ENCODE data around the gene CDK5RAP2. TPM values are rescaled to one million over a fixed set of nuclear protein-coding genes. Genes with fewer than 3 reads are reported as not detected.

CDK5RAP2 gene
- total and polyA plus RNA-seq, 9 of the 15 experiments (the other 6 are each of a cell fraction or from before 2014, with no cell fraction given), result 19.9 to 68.8 (median 42.2) TPM

GRCh38 chr9:120440791-120441190 is 139.2 kb downstream of the CDK5RAP2 start:
- ChIA-PET POLR2A (interaction anchor here (0.8 kb wide), 1 partner anchor 8 kb away, joined by 4 read pairs; no protein-coding TSS in a partner anchor), CTCF (ENCODE audit: low intra/inter-chr PET ratio) (no interaction called here)
- Histone ChIP-seq H3K27ac (ENCODE audit: extremely low read depth, low read depth, low read length) (no peak overlapping the region), H3K9me1 (ENCODE audit: control insufficient read depth, insufficient read depth, low read length) (peaks cover 3% of the 10 kb centered on the region), H2AFZ (ENCODE audit: low read depth, low read length) (no peak overlapping the region), H4K20me1 (replicated peaks; ENCODE audit: control insufficient read depth, insufficient read depth, low read length) (no peaks in the 10 kb centered on the region), H3K79me2 (ENCODE audit: control insufficient read depth, insufficient read depth, low read length) (no peaks in the 10 kb centered on the region), H3K4me2 (ENCODE audit: insufficient read depth, low read length) (no peak overlapping the region), H3K4me3 (no peak overlapping the region), H3K9ac (ENCODE audit: insufficient read depth in 1 of 2, low read depth in 2 of 2, low read length in 2 of 2) (no peak overlapping the region), H3K36me3 (ENCODE audit: control insufficient read depth, insufficient read depth, low read length) (peaks cover 88% of the 10 kb centered on the region; the same call in 2 of the 3 replicates), H3K4me1 (replicated peaks in 1 of 2; ENCODE audit: control insufficient read depth in 2 of 2, insufficient read depth in 2 of 2, low read length in 2 of 2) (no peaks in the 10 kb centered on the region; a peak in 1 of 5 replicates), H3K27me3 (ENCODE audit: control insufficient read depth in 2 of 2, insufficient read depth in 2 of 2, low read length in 2 of 2) (no peaks in the 10 kb centered on the region), H3K9me3 (replicated peaks; ENCODE audit: control insufficient read depth, insufficient read depth, low read depth, low read length) (no peaks in the 10 kb centered on the region)
- DNase-seq (ENCODE audit: extremely low read depth in 1 of 4, low spot score in 3 of 4) (no peak), FAIRE-seq (no peak), ATAC-seq (no peak)
- WGBS (ENCODE audit: insufficient coverage, low coverage, missing lambda C conversion rate), result 78% methylated on average over 1 of the region's 1 CpG
- intact Hi-C loops (cut with micrococcal nuclease) (no loop called here), in situ Hi-C loops (cut with MboI) (no loop called here)
- TF ChIP-seq NFRKB (IDR thresholded peaks at IDR 0.05; ENCODE audit: low read depth), result no peak
- TF ChIP-seq LARP7 (IDR thresholded peaks at IDR 0.05), result no peak
- BruUV-seq (replicated peaks), result no TSS peak

GRCh38 chr9:120439926-120440325 is 140.0 kb downstream of the CDK5RAP2 start:
- WGBS (ENCODE audit: insufficient coverage, low coverage, missing lambda C conversion rate), result 92% methylated on average over 1 of the region's 1 CpG
- intact Hi-C loops (cut with micrococcal nuclease) (no loop called here), in situ Hi-C loops (cut with MboI) (no loop called here)
- H3K36me3 ChIP-seq (ENCODE audit: control insufficient read depth, insufficient read depth, low read length), result peaks cover 87% of the 10 kb centered on the region; the same call in 2 of the 3 replicates
- no peaks in the 10 kb centered on the region for H3K79me2 ChIP-seq (ENCODE audit: control insufficient read depth, insufficient read depth, low read length)
- H3K9ac ChIP-seq (ENCODE audit: insufficient read depth in 1 of 2, low read depth in 2 of 2, low read length in 2 of 2), result no peak overlapping the region; a peak in 1 of 4 replicates
- no peak overlapping the region for H3K4me3 ChIP-seq
- H3K9me3 ChIP-seq (replicated peaks; ENCODE audit: control insufficient read depth, insufficient read depth, low read depth, low read length), result no peaks in the 10 kb centered on the region
- no peak overlapping the region for H3K27ac ChIP-seq (ENCODE audit: extremely low read depth, low read depth, low read length)
- H2AFZ ChIP-seq (ENCODE audit: low read depth, low read length), result no peak overlapping the region
- ChIA-PET POLR2A (no interaction called here), CTCF (ENCODE audit: low intra/inter-chr PET ratio) (no interaction called here)
- DNase-seq (ENCODE audit: extremely low read depth in 1 of 4, low spot score in 3 of 4) (no peak), FAIRE-seq (no peak), ATAC-seq (no peak)
- H3K27me3 ChIP-seq (ENCODE audit: control insufficient read depth in 2 of 2, insufficient read depth in 2 of 2, low read length in 2 of 2), result no peaks in the 10 kb centered on the region
- no peaks in the 10 kb centered on the region for H4K20me1 ChIP-seq (replicated peaks; ENCODE audit: control insufficient read depth, insufficient read depth, low read length)
- no peaks in the 10 kb centered on the region; a peak in 1 of 5 replicates for H3K4me1 ChIP-seq (replicated peaks in 1 of 2; ENCODE audit: control insufficient read depth in 2 of 2, insufficient read depth in 2 of 2, low read length in 2 of 2)
- H3K9me1 ChIP-seq (ENCODE audit: control insufficient read depth, insufficient read depth, low read length), result peaks cover 3% of the 10 kb centered on the region
- no peak overlapping the region for H3K4me2 ChIP-seq (ENCODE audit: insufficient read depth, low read length)
- no TSS peak for BruUV-seq (replicated peaks)
- TF ChIP-seq ELF2 (CRISPR knock-in tag; IDR thresholded peaks at IDR 0.05) (no peak), CREB1 (IDR thresholded peaks at IDR 0.05) (no peak), CREB1 (CRISPR knock-in tag; IDR thresholded peaks at IDR 0.05) (no peak), ZNF77 (CRISPR knock-in tag; IDR thresholded peaks at IDR 0.05) (no peak), ZFX (CRISPR knock-in tag; IDR thresholded peaks at IDR 0.05) (no peak), NR2F6 (CRISPR knock-in tag; IDR thresholded peaks at IDR 0.05) (no peak), SIRT6 (IDR thresholded peaks at IDR 0.05; ENCODE audit: low read depth, low read length) (no peak), PRPF4 (IDR thresholded peaks at IDR 0.05; ENCODE audit: insufficient read depth, low read depth, low read length, poor library complexity, severe bottlenecking) (no peak), ZNF830 (CRISPR knock-in tag; IDR thresholded peaks at IDR 0.05) (no peak), ZBTB7A (IDR thresholded peaks at IDR 0.05; ENCODE audit: borderline replicate concordance, control insufficient read depth, low read depth, low read length) (no peak), ATF4 (CRISPR knock-in tag; IDR thresholded peaks at IDR 0.05) (no peak), MYC (IDR thresholded peaks at IDR 0.05; ENCODE audit: low read depth, low read length) (no peak), MYC (CRISPR knock-in tag; IDR thresholded peaks at IDR 0.05; ENCODE audit: borderline replicate concordance, low read depth) (no peak), PHTF2 (CRISPR knock-in tag; IDR thresholded peaks at IDR 0.05) (no peak), JUNB (CRISPR knock-in tag; conservative IDR thresholded peaks at IDR 0.05) (no peak), ZNF165 (CRISPR knock-in tag; IDR thresholded peaks at IDR 0.05; ENCODE audit: borderline replicate concordance) (no peak)

All from K562 (cell line).